HG02973 (cell line): ENCODE data around the gene BAIAP2.

Experiments
- ATAC-seq: cut with Tn5 transposase; IDR thresholded peaks from one replicate; pipeline ENCODE4 v1.9.1; 2021; ENCODE audit warnings: moderate library complexity; ENCODE audit not compliant: unreplicated experiment

The BAIAP2 gene

DNA sequence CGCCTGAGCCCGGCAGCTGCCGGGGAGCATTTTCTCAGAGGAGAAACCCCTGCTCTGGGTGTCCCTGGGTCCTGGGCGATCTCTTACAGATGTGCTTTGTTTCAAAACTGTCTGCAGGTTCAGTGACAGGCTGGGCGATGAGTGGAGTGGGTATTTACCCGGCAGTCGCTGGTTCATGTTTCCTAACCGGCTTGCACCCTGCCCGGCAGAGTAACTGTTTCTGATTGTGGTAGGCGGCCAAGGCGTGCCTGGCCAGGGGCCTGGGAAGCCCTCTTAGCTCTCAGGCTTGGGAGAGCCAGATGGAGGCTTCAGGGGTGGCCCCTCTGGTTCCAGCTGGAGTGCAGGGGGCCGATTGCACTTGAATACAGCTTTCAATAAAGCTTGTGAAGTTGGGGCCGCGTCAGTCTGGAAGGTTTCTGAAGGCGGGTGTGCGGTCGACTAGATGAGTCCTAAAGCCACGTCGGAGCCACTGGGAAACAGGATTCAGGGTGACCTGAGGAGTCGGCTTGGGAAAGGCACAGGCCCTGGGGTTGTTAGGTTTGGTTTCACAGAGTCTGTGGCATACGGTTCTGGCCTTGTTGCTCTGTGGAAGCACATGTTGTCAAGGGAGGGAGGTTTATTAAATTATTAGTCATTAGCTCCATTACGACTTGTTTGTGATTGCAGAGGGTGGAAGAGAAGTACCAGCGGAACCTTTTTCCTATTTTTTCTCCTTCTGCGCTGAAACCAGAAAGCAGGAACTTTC lies 1.4 kb downstream of the BAIAP2 start:
- ATAC-seq = no peak

DNA sequence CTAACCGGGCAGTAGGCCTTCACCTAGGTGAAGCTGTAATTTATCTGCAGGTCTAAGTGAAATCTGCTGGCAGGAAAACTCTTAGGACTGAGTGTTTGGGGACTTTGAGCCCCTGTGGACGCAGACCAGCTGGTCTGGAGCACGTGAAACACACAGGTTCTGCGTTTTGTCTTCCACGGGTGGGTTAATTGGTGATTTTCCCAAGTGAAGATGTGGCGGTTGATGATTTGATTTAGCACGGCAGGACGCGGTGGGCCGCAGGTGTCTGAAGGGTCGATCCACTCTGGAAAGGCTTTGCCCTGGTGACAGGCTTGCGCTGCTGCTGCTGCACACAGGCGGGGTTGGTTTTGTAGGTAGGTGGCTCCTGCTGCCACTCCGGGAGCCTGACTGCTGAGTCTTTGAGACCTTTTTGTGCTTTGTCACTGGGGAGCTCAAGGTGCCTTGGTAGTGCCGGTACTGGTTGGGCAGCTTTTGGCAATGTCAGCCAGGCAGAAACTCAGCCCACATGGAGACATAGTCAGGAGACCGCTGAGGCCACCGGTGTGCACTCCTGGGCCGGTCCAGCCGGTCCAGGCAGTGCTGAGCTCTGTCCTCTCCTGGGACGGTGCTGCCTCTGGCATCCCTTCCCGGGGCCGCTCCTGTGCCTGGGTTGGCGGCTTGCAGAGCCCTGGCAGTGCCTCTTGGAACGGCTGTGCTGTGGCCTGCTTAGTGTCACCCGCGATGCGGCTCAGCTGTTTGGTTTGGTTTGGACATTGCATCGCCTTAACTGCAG lies 2.3 kb downstream of the BAIAP2 start:
- ATAC-seq = no peak

DNA sequence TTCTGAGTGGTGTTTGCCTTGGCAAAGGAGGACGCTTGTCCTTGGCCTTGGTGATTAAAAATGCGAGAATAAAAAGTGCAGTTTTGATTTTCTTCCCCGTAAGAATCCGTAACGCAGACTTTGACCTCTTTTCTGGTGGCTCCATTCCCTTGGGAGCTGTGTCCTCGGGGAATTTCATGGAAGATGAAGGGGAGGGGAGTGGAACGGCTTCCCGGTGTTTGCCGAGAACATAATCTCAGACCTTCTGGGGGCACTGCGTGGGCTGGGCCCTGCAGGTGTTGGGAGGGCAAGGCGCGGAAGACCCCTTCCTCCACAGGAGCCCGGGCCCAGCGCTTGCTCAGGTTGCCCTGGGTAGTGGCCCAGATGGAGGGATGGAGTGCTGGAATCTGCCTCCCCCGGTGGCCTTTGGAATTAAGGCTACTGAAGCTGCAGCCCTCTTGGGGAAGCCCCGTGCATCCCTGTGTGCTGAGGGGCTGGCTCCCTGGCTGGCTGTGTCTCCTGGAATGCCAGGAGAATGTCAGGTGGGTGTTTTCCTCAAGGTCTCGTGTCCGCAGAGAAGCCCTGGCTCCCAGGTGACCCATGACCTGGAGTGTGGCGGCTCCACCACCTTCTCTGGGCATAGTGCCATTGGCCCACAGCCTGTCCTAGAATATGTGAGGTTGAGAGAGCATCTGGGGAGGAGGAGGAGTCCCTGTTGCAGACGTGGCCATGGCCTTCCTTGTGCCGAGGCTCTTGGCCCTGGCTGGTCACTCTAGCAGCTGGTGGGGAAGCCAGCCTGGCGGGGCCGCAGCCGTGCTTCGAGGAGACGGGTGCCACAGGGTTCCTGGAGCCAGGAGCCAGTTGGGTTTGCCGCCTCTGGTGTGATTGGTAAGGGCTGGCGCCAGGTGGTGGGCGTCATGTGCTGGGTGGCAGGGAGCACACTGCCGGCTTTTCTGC lies 3.1 kb downstream of the BAIAP2 start:
- no peak for ATAC-seq

DNA sequence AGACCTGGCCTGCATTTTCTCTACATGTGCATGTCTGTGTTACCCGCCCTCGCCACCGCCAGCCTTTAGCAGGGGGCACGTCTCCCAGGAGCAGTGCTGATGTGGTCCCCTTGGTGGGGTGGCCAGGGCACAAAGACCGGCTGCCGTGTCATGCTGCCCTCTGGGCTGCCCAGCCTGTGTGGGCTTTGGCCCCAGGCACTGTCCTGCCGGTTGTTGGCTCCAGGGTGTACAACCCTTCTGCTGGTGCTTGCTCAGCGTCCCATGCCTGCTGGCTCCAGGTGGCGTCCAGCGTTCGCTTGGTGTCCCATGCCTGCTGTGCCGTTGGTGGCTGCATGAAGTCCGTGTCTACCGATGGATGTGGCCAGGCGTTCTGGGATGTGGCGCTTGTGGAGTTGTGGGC lies 4.1 kb downstream of the BAIAP2 start:
- ATAC-seq = no peak

DNA sequence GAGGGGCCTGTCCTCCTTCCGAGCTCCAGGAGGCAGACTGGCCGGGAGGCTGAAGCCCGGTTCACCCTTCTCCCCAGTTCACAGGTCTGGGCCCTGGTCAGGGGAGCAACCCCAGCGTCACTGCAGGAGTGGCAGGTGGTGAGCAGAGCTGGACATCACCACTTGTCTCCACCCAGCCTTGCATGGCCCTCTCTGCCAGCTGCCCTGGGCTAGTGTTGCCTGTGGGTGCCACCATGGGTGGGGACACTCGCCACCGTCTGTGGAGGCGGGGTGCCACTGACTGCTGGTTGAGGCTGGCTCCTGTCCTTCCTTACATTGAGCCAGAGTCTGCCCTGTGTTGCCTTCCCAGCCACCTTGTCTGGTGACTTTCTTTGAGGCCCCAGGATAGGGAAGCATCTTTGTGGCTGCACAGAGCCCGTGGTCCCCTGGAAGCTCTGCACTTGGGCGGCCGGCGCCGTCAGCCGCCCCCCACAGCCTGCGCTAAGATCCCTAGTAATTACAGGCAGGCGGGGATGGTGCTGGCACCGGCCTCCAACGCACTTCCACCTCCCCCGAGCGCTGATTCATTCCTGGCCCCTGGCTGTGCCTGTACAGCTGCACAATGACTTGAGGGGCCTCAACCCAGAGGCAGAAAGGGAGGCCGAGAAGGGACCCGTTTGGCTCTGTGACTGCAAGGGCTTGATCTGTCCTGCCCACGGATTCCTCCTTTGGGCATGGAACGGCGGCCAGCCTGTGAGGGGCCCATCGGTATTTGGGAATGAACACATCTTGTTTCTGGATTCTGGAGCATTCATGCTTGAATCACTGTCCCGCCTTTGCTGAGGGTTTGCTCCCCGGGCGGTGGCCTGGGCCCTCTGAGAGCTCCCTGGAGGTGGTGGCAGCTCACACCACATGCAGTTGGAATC lies 5.2 kb downstream of the BAIAP2 start:
- no peak for ATAC-seq

- ATAC-seq = no peak
These were observed 5.9 kb downstream of the BAIAP2 start for GRCh38 chr17:81040791-81041337.

DNA sequence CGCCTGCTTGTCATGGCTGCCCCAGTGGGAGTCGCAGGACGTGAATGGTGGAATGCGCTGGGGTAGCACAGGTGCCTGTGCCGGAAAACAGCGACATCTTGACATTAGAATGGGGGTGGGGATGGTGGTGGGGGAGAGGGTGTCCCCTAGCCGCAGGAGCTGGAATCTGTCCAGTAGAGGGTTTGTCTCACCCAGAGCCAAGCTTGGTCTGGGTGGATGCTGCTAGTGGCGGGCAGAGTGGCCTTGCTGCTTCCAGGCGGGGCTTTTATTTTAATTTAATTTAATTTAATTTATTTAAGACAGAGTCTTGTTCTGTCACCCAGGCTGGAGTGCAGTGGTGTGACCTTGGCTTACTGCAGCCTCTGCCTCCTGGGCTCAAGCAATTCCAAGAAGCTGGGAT lies 7.7 kb downstream of the BAIAP2 start:
- no peak for ATAC-seq

GRCh38 chr17:81043319-81043724 lies 8.4 kb downstream of the BAIAP2 start:
- no peak for ATAC-seq

DNA sequence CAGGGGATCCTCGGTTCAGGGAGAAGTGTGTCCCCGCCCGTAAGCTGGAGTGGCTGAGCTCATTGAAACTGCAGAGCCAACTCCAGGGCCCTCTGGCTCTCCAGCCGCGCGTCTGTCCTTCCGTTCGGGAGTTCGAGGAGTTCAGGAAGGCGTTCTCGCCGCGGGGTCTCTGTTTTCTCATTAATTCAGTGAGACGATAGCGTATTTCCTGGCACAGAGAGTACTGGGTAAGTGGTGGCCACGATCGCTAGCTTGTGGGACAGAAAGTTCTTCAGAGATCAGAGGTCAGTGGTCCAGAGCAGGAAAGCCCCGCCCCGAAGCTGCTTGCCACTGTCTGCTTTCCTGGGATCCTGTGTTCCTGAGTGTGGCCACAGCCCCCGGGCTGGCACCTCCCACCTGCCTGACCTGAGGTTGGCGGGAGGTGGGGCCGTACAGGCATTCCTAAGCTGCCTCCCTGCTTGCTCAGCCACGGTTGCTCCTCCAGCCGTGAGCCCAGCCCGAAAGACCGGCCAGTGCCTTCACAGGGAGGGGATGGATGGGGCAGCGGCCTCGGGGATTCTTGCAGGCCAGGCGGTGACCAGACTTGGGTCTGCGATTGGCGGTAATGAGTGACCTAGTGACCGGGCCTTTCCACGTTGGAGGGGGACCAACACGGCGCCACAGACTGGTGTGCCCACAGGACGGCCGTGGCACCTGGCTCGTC lies 8.9 kb downstream of the BAIAP2 start:
- no peak for ATAC-seq

DNA sequence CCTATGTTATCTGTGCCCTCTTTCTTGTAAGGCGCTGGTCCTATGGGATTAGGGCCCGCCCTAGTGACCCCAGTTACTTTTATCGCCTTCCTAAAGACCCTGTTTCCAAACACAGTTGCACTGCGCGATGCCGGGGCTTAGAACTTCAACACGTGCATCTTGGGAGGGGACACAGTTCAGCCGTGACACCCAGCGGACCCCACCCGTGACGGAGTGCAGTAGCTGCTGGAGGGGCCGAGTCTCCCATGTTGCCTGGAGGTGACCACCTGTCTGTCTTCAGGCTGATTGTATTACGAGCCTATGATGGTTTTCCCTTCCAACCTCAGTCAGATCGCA lies 9.4 kb downstream of the BAIAP2 start:
- ATAC-seq = no peak

GRCh38 chr17:81044764-81045589 lies 10.0 kb downstream of the BAIAP2 start:
- no peak for ATAC-seq

GRCh38 chr17:81045590-81046095 lies 10.7 kb downstream of the BAIAP2 start:
- no peak for ATAC-seq

DNA sequence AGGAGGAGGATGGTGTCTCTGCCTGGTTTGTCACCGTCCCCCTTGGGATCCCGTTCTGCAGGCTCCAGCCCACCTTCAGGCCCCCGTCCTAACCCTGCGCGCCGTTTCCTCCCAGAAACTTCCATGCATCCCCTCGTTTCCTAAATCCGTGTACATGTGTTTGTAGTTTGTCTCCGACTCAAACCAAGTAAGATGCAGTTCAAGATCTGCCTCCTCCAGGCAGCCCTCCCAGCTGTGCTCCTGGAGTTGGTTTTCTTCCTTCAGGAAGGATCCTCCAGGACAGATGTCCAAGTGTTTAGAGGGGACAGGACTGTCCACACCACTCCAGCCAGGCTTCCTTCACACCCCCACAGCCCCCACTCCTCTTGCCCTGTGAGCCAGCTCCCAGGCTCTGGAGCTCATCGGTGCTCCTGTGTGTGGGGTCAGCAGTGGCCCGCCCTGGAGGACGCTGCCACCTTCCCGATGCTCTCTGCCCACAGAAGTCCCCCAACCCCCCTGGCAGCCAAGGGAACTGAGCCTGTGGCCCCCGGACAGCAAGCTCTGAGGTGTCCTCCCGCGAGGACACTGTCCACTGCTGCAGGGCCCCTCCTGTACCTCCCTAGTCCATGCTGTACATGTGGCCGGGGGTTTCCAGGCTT lies 11.3 kb downstream of the BAIAP2 start:
- no peak for ATAC-seq

DNA sequence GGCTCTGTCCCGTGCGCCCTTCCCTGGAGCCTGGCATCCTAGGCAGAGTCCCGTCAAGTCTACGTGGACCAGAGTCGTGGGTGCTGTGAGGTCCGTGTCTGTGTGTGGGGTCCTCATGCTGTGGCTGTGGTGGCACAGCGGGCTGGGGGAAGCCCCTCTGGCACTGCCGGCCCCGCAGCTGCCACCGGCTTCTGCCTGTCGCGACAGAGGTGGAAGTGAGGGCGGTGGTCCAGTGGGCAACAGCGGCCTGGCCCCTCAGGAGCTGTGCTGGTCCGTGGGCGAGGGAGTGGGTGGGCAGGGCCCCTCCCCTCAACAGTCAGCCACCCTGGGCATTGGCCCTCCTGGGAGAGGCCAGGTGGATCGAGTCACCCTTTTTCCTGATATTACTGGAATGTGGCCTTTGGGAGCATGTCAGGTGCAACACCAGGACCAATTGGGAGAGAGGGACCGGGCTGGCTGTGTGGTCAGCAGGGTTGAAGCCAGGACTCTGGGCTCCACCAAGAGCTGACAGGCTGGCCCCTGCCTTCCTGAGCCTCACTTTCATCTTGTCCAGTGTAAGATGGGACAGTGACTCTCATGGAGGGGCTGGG lies 11.9 kb downstream of the BAIAP2 start:
- no peak for ATAC-seq

- ATAC-seq = no peak
These were observed 13.9 kb downstream of the BAIAP2 start for GRCh38 chr17:81048827-81049371.

DNA sequence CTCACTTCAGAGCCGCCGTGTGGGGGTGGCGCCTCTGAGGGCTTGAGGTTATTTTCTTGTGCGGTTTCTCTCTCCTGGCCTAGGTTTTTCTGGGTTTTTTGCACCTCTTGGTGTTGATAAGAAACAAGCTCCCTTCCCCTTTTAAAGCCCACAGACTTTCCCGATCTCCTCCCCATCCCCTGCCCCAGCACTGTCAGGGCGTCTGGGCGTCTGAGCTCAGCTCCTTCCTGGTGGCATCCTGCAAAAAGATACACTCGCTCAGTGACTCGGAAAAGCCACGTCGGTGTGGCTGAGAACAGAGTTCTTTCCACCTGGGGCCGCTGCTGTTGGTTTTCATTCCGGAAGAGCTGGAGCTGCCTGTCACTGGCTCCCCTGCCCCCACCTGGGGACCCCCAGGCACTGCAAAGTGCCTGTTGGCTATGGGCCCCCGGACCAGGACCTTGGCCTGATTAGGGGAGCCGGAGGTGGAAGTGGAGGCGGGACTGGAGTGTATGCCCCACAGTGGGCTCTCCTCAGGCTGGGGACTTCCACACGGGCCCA lies 14.5 kb downstream of the BAIAP2 start:
- ATAC-seq = no peak

DNA sequence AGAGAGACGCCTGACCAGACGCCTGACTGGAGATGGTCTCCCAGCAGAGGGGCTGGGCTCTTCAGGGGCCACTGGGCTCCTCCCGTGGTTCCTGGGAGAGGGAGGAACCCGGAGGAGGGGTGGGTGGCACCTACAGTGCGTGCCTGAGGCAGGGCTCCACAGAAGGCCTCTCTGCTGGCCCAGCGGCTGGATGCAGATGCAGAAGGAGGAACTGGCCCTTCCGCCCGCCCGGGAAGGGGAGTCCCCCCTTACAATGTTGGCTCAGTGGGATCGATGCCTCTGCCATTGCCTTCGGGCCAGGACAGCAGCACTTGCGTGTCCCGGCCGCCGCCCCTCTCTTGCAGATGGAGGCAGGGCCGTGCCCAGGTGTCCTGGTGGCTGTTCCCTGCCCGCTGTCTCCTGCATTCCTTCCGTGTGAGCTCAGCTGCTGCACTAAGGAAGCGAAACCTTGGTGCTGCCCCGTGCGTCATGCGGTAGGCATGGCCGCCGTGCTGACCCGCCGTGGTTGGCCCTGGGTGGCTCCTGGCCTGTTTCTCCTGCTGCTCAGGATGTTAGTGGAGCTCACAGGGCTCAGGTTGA lies 15.1 kb downstream of the BAIAP2 start:
- no peak for ATAC-seq
